Measurements from ENCODE around the gene UCP3.
A peak's percentile ranks its signal among the peaks of the same experiment; 100 is the strongest.
"Not testable (repeated sequence)": the region's sequence is repeated elsewhere in the genome, so short reads cannot be mapped to it uniquely, and the experiment has no call there.

The UCP3 gene

DNA sequence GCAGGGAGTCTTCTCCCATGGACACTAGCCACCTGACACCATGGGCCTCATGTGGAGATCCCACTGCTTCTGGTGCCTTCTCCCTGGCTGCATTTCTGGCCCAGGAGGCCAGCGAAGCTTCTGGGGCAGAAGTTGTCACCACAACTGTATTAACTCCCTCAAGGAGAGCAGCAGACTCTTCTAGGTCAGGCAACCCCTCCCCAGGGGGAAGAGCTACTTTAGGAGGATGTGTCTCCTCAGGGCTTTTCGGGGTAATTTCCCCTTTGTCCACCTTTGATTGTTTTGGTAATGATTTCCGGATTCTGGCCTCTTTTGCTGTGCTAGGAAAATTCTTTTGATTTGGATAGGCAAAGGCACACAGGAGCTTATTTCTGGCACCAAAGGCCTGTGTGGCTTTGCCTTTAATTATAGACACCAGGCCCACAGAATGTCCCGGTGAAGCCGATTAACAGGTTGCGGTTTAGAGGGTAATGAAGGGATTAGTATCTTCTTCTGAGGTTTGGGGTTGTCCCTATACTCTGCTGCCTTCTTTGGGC is 17.3 kb downstream of the UCP3 start:
- TF ChIP-seq, protein P1, sequence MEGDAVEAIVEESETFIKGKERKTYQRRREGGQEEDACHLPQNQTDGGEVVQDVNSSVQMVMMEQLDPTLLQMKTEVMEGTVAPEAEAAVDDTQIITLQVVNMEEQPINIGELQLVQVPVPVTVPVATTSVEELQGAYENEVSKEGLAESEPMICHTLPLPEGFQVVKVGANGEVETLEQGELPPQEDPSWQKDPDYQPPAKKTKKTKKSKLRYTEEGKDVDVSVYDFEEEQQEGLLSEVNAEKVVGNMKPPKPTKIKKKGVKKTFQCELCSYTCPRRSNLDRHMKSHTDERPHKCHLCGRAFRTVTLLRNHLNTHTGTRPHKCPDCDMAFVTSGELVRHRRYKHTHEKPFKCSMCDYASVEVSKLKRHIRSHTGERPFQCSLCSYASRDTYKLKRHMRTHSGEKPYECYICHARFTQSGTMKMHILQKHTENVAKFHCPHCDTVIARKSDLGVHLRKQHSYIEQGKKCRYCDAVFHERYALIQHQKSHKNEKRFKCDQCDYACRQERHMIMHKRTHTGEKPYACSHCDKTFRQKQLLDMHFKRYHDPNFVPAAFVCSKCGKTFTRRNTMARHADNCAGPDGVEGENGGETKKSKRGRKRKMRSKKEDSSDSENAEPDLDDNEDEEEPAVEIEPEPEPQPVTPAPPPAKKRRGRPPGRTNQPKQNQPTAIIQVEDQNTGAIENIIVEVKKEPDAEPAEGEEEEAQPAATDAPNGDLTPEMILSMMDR (IDR thresholded peaks at IDR 0.05; ENCODE audit: low read depth, low read length), result no peak
- no peak overlapping the region for H3K4me3 ChIP-seq (ENCODE audit: low read depth, low read length)

GRCh38 chr11:73990730-73991129 is 18.2 kb downstream of the UCP3 start:
- TF ChIP-seq, protein P1 (IDR thresholded peaks at IDR 0.05; ENCODE audit: low read depth, low read length), result no peak
- H3K4me3 ChIP-seq (ENCODE audit: low read depth, low read length), result no peak overlapping the region

- TF ChIP-seq, protein P1 (IDR thresholded peaks at IDR 0.05; ENCODE audit: low read depth, low read length), result no peak
- H3K4me3 ChIP-seq (ENCODE audit: low read depth, low read length), result no peak overlapping the region
Measured at GRCh38 chr11:73989156-73989555, 19.7 kb downstream of the UCP3 start.

DNA sequence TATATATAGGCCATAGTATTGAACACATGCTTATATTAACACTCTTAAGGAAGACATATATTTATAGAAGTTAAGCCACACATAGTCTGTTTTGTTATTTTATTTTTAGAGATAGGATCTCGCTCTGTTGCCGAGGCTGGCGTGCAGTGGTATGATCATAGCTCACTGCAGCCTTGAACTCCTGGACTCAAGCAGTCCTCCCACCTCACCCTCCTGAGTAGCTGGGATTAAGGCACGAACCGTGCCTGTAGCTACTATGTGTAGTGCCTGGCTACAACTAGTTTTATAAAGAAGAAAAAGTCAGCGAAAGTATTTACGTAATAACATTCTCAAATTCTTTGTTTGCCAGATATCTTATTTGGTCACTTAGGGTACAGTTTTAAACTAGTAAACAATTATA is 20.7 kb downstream of the UCP3 start:
- TF ChIP-seq, protein P1 (IDR thresholded peaks at IDR 0.05; ENCODE audit: low read depth, low read length), result no peak

DNA sequence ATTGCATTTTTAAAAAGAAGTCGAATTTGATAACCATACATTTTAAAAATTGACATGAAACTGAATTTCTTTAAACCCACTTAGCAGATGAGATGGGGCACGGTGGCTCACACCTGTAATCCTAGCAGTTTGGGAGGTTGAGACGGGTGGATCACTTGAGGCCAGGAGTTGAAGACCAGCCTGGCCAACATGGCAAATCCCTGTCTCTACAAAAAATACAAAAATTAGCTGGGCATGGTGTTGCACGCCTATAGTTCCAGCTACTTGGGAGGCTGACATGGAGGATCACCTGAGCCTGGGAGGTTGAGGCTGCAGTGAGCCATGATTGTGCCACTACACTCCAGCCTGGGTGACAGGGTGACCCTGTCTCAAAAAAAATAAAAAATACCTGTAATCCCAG is 23.2 kb downstream of the UCP3 start:
- H3K4me3 ChIP-seq (ENCODE audit: low read depth, low read length), result not testable (repeated sequence)

More for the DNA sequence above, 20.7 kb downstream of the UCP3 start:
- H3K4me3 ChIP-seq (ENCODE audit: low read depth, low read length), result no peak overlapping the region

DNA sequence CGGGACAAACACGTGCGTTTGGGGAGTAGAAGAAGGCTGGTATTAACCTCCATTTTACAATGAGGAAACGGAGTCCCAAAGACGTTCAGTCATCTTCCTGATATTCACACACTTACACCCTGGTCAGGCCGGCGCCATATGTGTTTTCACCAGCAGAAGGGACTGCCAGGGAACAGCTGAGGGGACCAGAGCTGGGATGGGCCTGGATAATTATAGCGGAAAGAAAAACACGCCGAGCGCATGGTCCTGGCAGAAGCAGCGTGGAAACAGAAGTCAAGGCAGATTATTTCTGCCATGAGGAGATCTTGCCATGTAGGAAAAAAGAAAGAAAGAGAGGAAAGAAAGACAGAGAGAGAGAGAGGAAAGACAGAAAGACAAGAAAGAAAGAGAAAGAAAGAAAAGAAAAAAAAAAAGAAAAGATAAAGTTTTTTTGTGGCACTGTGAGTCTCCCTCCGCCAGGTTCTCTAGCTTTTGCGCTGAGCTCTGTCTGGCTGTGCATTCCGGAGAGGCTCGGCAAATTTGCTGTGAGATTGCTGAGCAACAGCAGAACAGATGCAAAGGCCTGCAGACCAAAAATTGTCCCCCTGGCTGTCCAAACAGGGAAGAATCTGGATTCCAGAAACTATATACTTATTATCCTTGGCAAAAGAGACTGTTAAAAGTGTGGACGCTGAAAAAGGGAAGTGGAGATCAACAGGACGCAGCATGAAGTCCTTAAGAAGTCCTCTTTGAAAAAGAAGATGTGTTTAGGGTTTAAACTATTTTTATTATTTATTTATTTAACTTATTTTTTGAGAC is 24.9 kb downstream of the UCP3 start:
- TF ChIP-seq, protein P1 (IDR thresholded peaks at IDR 0.05; ENCODE audit: low read depth, low read length), result no peak

DNA sequence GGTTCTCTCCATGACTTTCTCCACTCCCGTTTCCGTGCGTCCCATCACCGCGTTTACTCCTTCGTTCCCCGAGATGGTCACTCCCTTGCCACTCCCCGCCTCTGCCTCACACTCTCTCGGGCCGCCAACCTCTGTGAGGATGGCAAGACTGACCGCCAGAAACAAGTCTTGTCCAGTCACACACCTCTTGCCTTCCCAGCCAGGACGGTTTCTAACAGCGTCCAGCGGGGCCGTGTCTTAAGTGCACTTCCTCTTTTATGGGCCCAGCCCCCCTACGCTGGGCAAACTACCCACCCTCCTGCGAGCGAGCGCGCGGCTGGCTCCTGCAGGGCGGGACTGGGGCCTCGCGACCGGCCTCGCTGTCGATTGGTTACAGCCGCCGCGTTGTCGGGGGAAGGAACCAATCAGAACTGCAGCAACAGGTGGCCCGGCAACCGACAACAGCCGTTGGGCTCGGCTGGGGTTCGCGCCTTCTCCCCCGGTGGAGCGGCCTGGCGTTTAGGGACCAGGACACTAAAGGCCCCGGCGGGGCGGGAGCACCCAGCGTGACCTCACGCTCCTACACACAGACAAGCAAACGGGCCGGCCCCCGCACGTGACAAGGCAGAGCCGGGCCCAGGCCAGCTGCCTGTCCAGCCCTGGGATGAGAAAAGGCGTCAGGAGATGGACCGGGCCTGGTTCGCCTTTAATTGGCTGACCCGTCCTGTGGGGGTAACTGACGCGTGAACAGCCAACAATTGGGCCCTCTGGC is 25.7 kb downstream of the UCP3 start:
- TF ChIP-seq, protein P1 (IDR thresholded peaks at IDR 0.05; ENCODE audit: low read depth, low read length), result no peak
- H3K4me3 ChIP-seq (ENCODE audit: low read depth, low read length), result peak overlapping the region; percentile 74

More for the DNA sequence above, 24.9 kb downstream of the UCP3 start:
- peak overlapping the region; percentile 74 for H3K4me3 ChIP-seq (ENCODE audit: low read depth, low read length)

All from WI38 (cell line).